HEK293T (cell line): ENCODE results near the gene PLPPR2.

Experiments
- ELF4 ChIP-seq: fragments of 450-650 bp; IDR thresholded peaks from 2 replicates; pipeline ENCODE4 v1.6.1; 2017; ENCODE audit warnings: antibody characterized with exemption
- FOXA1 ChIP-seq: fragments of 450-650 bp; IDR thresholded peaks from 2 replicates; pipeline ENCODE4 v1.6.1; 2016; ENCODE audit warnings: mild to moderate bottlenecking
- FOXM1 ChIP-seq: fragments of 450-650 bp; IDR thresholded peaks from 2 replicates; pipeline ENCODE4 v1.6.1; 2017; ENCODE audit warnings: mild to moderate bottlenecking, borderline replicate concordance
- HDGF ChIP-seq: fragments of 450-650 bp; IDR thresholded peaks from 2 replicates; pipeline ENCODE4 v1.6.1; 2017; ENCODE audit warnings: antibody characterized with exemption, borderline replicate concordance
- LEF1 ChIP-seq: fragments of 450-650 bp; IDR thresholded peaks from 2 replicates; pipeline ENCODE4 v1.6.1; 2017; ENCODE audit warnings: mild to moderate bottlenecking, borderline replicate concordance
- SP1 ChIP-seq: fragments of 450-650 bp; IDR thresholded peaks from 2 replicates; pipeline ENCODE4 v1.6.1; 2017
- TARDBP ChIP-seq: fragments of 450-650 bp; IDR thresholded peaks from 2 replicates; pipeline ENCODE4 v1.6.1; 2016
- ZNF384 ChIP-seq: fragments of 450-650 bp; IDR thresholded peaks from 2 replicates; pipeline ENCODE4 v1.6.1; 2016
- TF ChIP-seq, protein P1 (sequence below): fragments of 450-650 bp; IDR thresholded peaks from 2 replicates; pipeline ENCODE4 v1.6.1; 2016

DNA sequence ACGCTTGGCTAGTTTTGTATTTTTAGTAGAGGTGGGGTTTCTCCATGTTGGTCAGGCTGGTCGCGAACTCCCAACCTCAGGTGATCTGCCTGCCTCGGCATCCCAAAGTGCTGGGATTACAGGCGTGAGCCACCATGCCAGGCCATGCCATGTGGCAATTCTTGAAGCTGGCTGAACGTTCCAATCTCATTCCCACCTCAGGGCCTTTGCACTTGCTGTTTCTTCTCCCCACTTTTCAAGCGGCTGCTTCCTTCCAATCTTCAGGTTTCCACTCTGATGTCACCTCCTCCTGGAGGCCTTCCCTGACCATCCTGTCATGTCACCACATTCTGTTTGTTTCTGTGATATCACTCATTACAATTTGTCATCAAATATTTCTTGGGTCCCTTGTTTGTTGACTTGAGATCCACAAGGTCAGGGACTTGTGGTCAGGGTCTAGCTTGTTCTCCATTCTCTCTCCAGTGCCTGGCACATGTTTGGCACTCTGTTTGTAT is 24.7 kb downstream of the PLPPR2 start:
- TF ChIP-seq LEF1 (no peak), HDGF (no peak), FOXM1 (no peak), FOXA1 (no peak), TARDBP (no peak), ELF4 (no peak), ZNF384 (no peak), SP1 (no peak)
- TF ChIP-seq, protein P1, sequence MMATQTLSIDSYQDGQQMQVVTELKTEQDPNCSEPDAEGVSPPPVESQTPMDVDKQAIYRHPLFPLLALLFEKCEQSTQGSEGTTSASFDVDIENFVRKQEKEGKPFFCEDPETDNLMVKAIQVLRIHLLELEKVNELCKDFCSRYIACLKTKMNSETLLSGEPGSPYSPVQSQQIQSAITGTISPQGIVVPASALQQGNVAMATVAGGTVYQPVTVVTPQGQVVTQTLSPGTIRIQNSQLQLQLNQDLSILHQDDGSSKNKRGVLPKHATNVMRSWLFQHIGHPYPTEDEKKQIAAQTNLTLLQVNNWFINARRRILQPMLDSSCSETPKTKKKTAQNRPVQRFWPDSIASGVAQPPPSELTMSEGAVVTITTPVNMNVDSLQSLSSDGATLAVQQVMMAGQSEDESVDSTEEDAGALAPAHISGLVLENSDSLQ: no peak
